ENCODE measurements around the gene RNF157.

The RNF157 gene

GRCh38 chr17:76135810-76136188 is 104.5 kb downstream of the RNF157 start:
- H3K27me3 ChIP-seq (ENCODE audit: control insufficient read depth, low read length): peaks cover 23% of the 10 kb centered on the region
- no peak overlapping the region for H3K4me3 ChIP-seq (ENCODE audit: low read length)
- H3K4me1 ChIP-seq (ENCODE audit: control insufficient read depth, low read length): peaks cover 8% of the 10 kb centered on the region
- H3K9me3 ChIP-seq (ENCODE audit: control insufficient read depth, insufficient read depth, low read length): no peaks in the 10 kb centered on the region
- no peak for TF ChIP-seq EZH2phosphoT487 (IDR thresholded peaks at IDR 0.05; ENCODE audit: borderline replicate concordance, low read length)
- TF ChIP-seq CTCF (IDR thresholded peaks at IDR 0.05; ENCODE audit: low read depth, low read length, poor library complexity, severe bottlenecking): no peak
- no peak overlapping the region for H3K4me2 ChIP-seq (ENCODE audit: low read length)
- H3K27ac ChIP-seq (ENCODE audit: low read depth, low read length): no peak overlapping the region
- H3F3A ChIP-seq (ENCODE audit: control insufficient read depth, insufficient read depth): no peaks in the 10 kb centered on the region
- H3K79me2 ChIP-seq (ENCODE audit: control insufficient read depth, low read length): no peaks in the 10 kb centered on the region
- no peaks in the 10 kb centered on the region for H3K36me3 ChIP-seq (ENCODE audit: control insufficient read depth, low read length)
- no peaks in the 10 kb centered on the region for H4K20me1 ChIP-seq (ENCODE audit: control insufficient read depth, insufficient read depth, low read depth, low read length)
- H3K9me2 ChIP-seq (replicated peaks; ENCODE audit: control insufficient read depth, low read length): no peaks in the 10 kb centered on the region

- TF ChIP-seq CTCF (IDR thresholded peaks at IDR 0.05; ENCODE audit: low read depth, low read length, poor library complexity, severe bottlenecking) (no peak), EZH2phosphoT487 (IDR thresholded peaks at IDR 0.05; ENCODE audit: borderline replicate concordance, low read length) (no peak)
- Histone ChIP-seq H3F3A (ENCODE audit: control insufficient read depth, insufficient read depth) (no peaks in the 10 kb centered on the region), H3K4me3 (ENCODE audit: low read length) (no peak overlapping the region), H3K9me2 (replicated peaks; ENCODE audit: control insufficient read depth, low read length) (no peaks in the 10 kb centered on the region), H3K79me2 (ENCODE audit: control insufficient read depth, low read length) (no peaks in the 10 kb centered on the region), H3K27me3 (ENCODE audit: control insufficient read depth, low read length) (peaks cover 17% of the 10 kb centered on the region), H3K27ac (ENCODE audit: low read depth, low read length) (no peak overlapping the region), H3K4me2 (ENCODE audit: low read length) (no peak overlapping the region), H3K4me1 (ENCODE audit: control insufficient read depth, low read length) (peaks cover 1% of the 10 kb centered on the region; the same call in 1 of the 2 replicates), H4K20me1 (ENCODE audit: control insufficient read depth, insufficient read depth, low read depth, low read length) (no peaks in the 10 kb centered on the region), H3K9me3 (ENCODE audit: control insufficient read depth, insufficient read depth, low read length) (no peaks in the 10 kb centered on the region), H3K36me3 (ENCODE audit: control insufficient read depth, low read length) (no peaks in the 10 kb centered on the region)
Observed at GRCh38 chr17:76134911-76135809, 105.1 kb downstream of the RNF157 start.

GRCh38 chr17:76132574-76133338 is 107.5 kb downstream of the RNF157 start:
- no peak for TF ChIP-seq CTCF (IDR thresholded peaks at IDR 0.05; ENCODE audit: low read depth, low read length, poor library complexity, severe bottlenecking)
- TF ChIP-seq EZH2phosphoT487 (IDR thresholded peaks at IDR 0.05; ENCODE audit: borderline replicate concordance, low read length): no peak
- no peak overlapping the region for H3K4me3 ChIP-seq (ENCODE audit: low read length)
- H4K20me1 ChIP-seq (ENCODE audit: control insufficient read depth, insufficient read depth, low read depth, low read length): no peaks in the 10 kb centered on the region
- no peaks in the 10 kb centered on the region for H3K36me3 ChIP-seq (ENCODE audit: control insufficient read depth, low read length)
- H3K79me2 ChIP-seq (ENCODE audit: control insufficient read depth, low read length): no peaks in the 10 kb centered on the region
- H3K9me2 ChIP-seq (replicated peaks; ENCODE audit: control insufficient read depth, low read length): no peaks in the 10 kb centered on the region
- no peaks in the 10 kb centered on the region for H3K9me3 ChIP-seq (ENCODE audit: control insufficient read depth, insufficient read depth, low read length)
- H3F3A ChIP-seq (ENCODE audit: control insufficient read depth, insufficient read depth): no peaks in the 10 kb centered on the region
- no peak overlapping the region for H3K4me2 ChIP-seq (ENCODE audit: low read length)
- no peak overlapping the region for H3K27ac ChIP-seq (ENCODE audit: low read depth, low read length)
- peaks cover 4% of the 10 kb centered on the region; the same call in 1 of the 2 replicates for H3K27me3 ChIP-seq (ENCODE audit: control insufficient read depth, low read length)
- H3K4me1 ChIP-seq (ENCODE audit: control insufficient read depth, low read length): no peaks in the 10 kb centered on the region

All from DOHH2 (cell line).